GM12878 (cell line): ENCODE data around the gene CFAP97D2. TPM values are rescaled to one million over a fixed set of nuclear protein-coding genes. Genes with fewer than 3 reads are reported as not detected.

ENCODE experiments used
- ATAC-seq: fragments of 200-7000 bp; cut with Tn5 transposase; 3 replicates; pipeline ENCODE4 v1.9.1; 2020; ENCODE audit warnings: mild to moderate bottlenecking, moderate library complexity
- BruUV-seq: library from RNA; stranded (reverse); fragments of 400-500 nt; replicated peaks from 2 replicates; lab custom pipeline; 2021; lab: Mats Ljungman, UMichigan
- CTCF ChIA-PET: fragments of 300-600 bp; sonication (Branson Sonifier 250); formaldehyde crosslinking; extraction: SDS; loops from one replicate; lab custom pipeline; 2021; ENCODE audit warnings: inconsistent platforms; lab: Yijun Ruan, JAX
- POLR2A ChIA-PET: fragments of 350-600 bp; formaldehyde crosslinking; extraction: SDS; loops from one replicate; lab custom pipeline; 2021; ENCODE audit warnings: inconsistent platforms; lab: Charles Lee
- RAD21 ChIA-PET: fragments of 300-600 bp; sonication (Branson Sonifier 250); formaldehyde crosslinking; loops from one replicate; lab custom pipeline; 2023; ENCODE audit warnings: antibody characterized with exemption; ENCODE audit not compliant: unreplicated experiment; lab: Charles Lee
- SMC1A ChIA-PET: fragments of 300-600 bp; sonication (Branson Sonifier 250); formaldehyde crosslinking; loops from one replicate; lab custom pipeline; 2023; ENCODE audit not compliant: unreplicated experiment, uncharacterized antibody; lab: Charles Lee
- DNase-seq: peaks from one replicate; pipeline ENCODE4 v3.0.0-alpha.2; 2011; ENCODE audit warnings: low read depth, low spot score
- FAIRE-seq: peaks from 3 replicates; lab custom pipeline; 2011; peaks lifted over from hg19 to GRCh38; lab: Jason Lieb, UNC
- H2AFZ ChIP-seq: 2 replicates; pipeline ENCODE4 v1.6.0; 2011; ENCODE audit warnings: low read depth, low read length, control low read depth; ENCODE audit not compliant: control insufficient read depth
- H3K27ac ChIP-seq: 2 replicates; pipeline ENCODE4 v1.5.1; 2011; ENCODE audit warnings: control low read depth; ENCODE audit not compliant: control insufficient read depth, insufficient read depth
- H3K27me3 ChIP-seq, 2 experiments: replicated peaks in 1 of 2; 2 replicates each; pipeline versions ENCODE4 v1.6.0 to v1.6.1; 2011; ENCODE audit warnings: low read length in 1 of 2; ENCODE audit not compliant: control insufficient read depth in 2 of 2, insufficient read depth in 2 of 2
- H3K36me3 ChIP-seq, 2 experiments: 2 replicates each; pipeline ENCODE4 v1.5.1; 2011; ENCODE audit warnings: low read length in 1 of 2; ENCODE audit not compliant: control insufficient read depth in 2 of 2, insufficient read depth in 2 of 2
- H3K4me1 ChIP-seq: 2 replicates; pipeline ENCODE4 v1.6.1; 2011; ENCODE audit warnings: mild to moderate bottlenecking, low read length, moderate library complexity, mixed read lengths; ENCODE audit not compliant: control insufficient read depth, insufficient read depth
- H3K4me2 ChIP-seq: 2 replicates; pipeline ENCODE4 v1.6.0; 2011; ENCODE audit warnings: control low read depth; ENCODE audit not compliant: control insufficient read depth, insufficient read depth
- H3K4me3 ChIP-seq: fragments of 200-600 bp; sonication (generic); 2 replicates; pipeline ENCODE4 v1.5.1; 2016
- H3K79me2 ChIP-seq: 2 replicates; pipeline ENCODE4 v1.6.0; 2011; ENCODE audit warnings: low read length; ENCODE audit not compliant: control insufficient read depth, insufficient read depth
- H3K9ac ChIP-seq: 2 replicates; pipeline ENCODE4 v1.8.0; 2011; ENCODE audit warnings: low read length, control low read depth, mixed read lengths; ENCODE audit not compliant: control insufficient read depth, insufficient read depth
- H3K9me3 ChIP-seq: replicated peaks from 3 replicates; pipeline ENCODE4 v1.5.1; 2011; ENCODE audit warnings: mild to moderate bottlenecking, low read length; ENCODE audit not compliant: control insufficient read depth, insufficient read depth
- H4K20me1 ChIP-seq: 2 replicates; pipeline ENCODE4 v1.6.0; 2011; ENCODE audit not compliant: control insufficient read depth, insufficient read depth
- BACH1 ChIP-seq: fragments of 450-650 bp; IDR thresholded peaks from 2 replicates; pipeline ENCODE4 v1.6.1; 2017; ENCODE audit warnings: mild to moderate bottlenecking, borderline replicate concordance
- BMI1 ChIP-seq: fragments of 450-650 bp; IDR thresholded peaks from 2 replicates; pipeline ENCODE4 v1.6.1; 2016; ENCODE audit warnings: mild to moderate bottlenecking, moderate library complexity, borderline replicate concordance
- CHD1 ChIP-seq: IDR thresholded peaks from 2 replicates; pipeline ENCODE4 v1.6.1; 2012; ENCODE audit warnings: low read depth, low read length, improper control_type of control experiment
- DPF2 ChIP-seq: fragments of 450-650 bp; IDR thresholded peaks from 2 replicates; pipeline ENCODE4 v1.6.1; 2017; ENCODE audit warnings: mild to moderate bottlenecking
- EZH2 ChIP-seq: IDR thresholded peaks from 2 replicates; pipeline ENCODE4 v1.6.1; 2012; ENCODE audit warnings: low read depth, mild to moderate bottlenecking, control low read depth, inconsistent platforms, low read length, borderline replicate concordance; ENCODE audit not compliant: control insufficient read depth
- HDGF ChIP-seq: fragments of 450-650 bp; IDR thresholded peaks from 2 replicates; pipeline ENCODE4 v1.6.1; 2016; ENCODE audit warnings: antibody characterized with exemption
- MEF2B ChIP-seq: fragments of 450-650 bp; IDR thresholded peaks from 2 replicates; pipeline ENCODE4 v1.6.1; 2018; ENCODE audit warnings: mild to moderate bottlenecking, moderate library complexity; ENCODE audit not compliant: partially characterized antibody, poor library complexity, severe bottlenecking
- MYC ChIP-seq: IDR thresholded peaks from 2 replicates; pipeline ENCODE4 v1.6.1; 2011; ENCODE audit warnings: mild to moderate bottlenecking, low read length, moderate library complexity, inconsistent platforms; ENCODE audit not compliant: insufficient read depth, insufficient replicate concordance, insufficient read length, severe bottlenecking
- RUNX3 ChIP-seq: IDR thresholded peaks from 2 replicates; pipeline ENCODE4 v1.6.1; 2012; ENCODE audit warnings: low read length, inconsistent platforms
- ZNF622 ChIP-seq: fragments of 450-650 bp; IDR thresholded peaks from 2 replicates; pipeline ENCODE4 v1.6.1; 2017; ENCODE audit warnings: mild to moderate bottlenecking, inconsistent platforms
- WGBS: methylation state at CpG from one replicate; pipeline ENCODE4 v1.1.6; 2016; ENCODE audit warnings: low lambda C conversion rate; ENCODE audit not compliant: insufficient replicate concordance, insufficient coverage; ENCODE audit errors: missing lambda C conversion rate; 5-methylcytosine and 5-hydroxymethylcytosine counted together
- in situ Hi-C: fragments of 300-500 bp; cut with MboI; formaldehyde crosslinking; loops from 9 replicates; pipeline ENCODE4 v1.14.3; 2018; ENCODE audit warnings: mixed read lengths
- intact Hi-C: fragments of 100-400 bp; cut with micrococcal nuclease; formaldehyde crosslinking; loops from one replicate; pipeline ENCODE4 v1.14.2; 2022; ENCODE audit not compliant: unreplicated experiment
- polyA plus RNA-seq, 11 experiments: library from polyadenylated mRNA; depleted of rRNA in 4 of 11; unstranded in 6 of 11; stranded (reverse) in 5 of 11; fragments of >200 nt; fragmentation: Nextera tagmentation in 4 of 11; fragmentation: Illumina TruSeq in 1 of 11; extraction: Ambion mirVana in 4 of 11; extraction: Trizol in 1 of 11; gene quantifications; 1 replicate in 1 of 11; 2 replicates in 10 of 11; pipeline versions ENCODE4 v1.2.1 to v1.2.3, GENCODE V29; 2011 to 2016; ENCODE audit warnings: inconsistent platforms in 2 of 11, missing spikeins in 2 of 11, low read depth in 1 of 11
- total RNA-seq, 4 experiments: library from RNA; depleted of rRNA in 3 of 4; stranded (reverse); fragments of >200 nt in 3 of 4; fragmentation: Illumina TruSeq in 1 of 4; extraction: Trizol in 1 of 4; gene quantifications; 2 replicates each; pipeline versions ENCODE4 v1.2.1 to v1.2.3, GENCODE V29; 2013 to 2021

The CFAP97D2 gene
- total and polyA plus RNA-seq, 10 of the 15 experiments (the other 5 are each of a cell fraction or from before 2014, with no cell fraction given), result not detected

DNA sequence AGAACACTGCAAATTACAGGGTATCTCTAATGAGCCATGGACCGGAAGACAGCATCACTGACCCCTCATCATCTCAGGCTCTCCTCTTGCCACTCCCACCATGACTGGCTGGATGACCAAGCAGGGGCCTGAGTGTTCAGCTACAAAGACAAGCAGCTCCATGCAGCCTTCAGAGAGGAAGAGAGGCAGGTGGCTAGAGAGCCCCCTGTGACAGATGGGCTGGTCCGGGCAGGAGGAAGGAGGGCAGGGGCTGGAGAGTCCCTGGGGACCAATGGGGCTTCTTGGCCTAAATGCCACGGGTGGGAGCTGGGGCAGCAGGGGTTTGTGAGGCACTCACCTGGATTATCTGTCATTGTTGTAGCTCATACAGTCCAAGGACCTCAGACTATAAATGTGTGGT is 33.8 kb upstream of the CFAP97D2 start:
- in situ Hi-C loops (no loop called here), intact Hi-C loops (loop anchor here (10.0 kb wide), 1 partner anchor 330 kb away; no protein-coding TSS in a partner anchor)
- Histone ChIP-seq H2AFZ (no peak overlapping the region), H3K27ac (no peak overlapping the region), H4K20me1 (no peaks in the 10 kb centered on the region), H3K4me3 (no peak overlapping the region), H3K9ac (no peak overlapping the region), H3K79me2 (no peaks in the 10 kb centered on the region), H3K4me1 (peaks cover 52% of the 10 kb centered on the region), H3K36me3 (no peaks in the 10 kb centered on the region), H3K4me2 (no peak overlapping the region), H3K27me3 (no peaks in the 10 kb centered on the region; a peak in 1 of 4 replicates), H3K9me3 (no peaks in the 10 kb centered on the region)
- FAIRE-seq (no peak), ATAC-seq (no peak), DNase-seq (no peak)
- TF ChIP-seq EZH2 (no peak), BMI1 (no peak), BACH1 (no peak), ZNF622 (no peak), DPF2 (no peak), CHD1 (no peak), MYC (no peak), RUNX3 (no peak), HDGF (no peak), MEF2B (no peak)
- ChIA-PET CTCF (interaction anchor here (1.0 to 1.9 kb wide), 4 partner anchors 16 to 81 kb away, joined by 3 to 8 read pairs (median 4); no protein-coding TSS in a partner anchor), POLR2A (interaction anchor here (0.6 kb wide), 1 partner anchor 12 kb away, joined by 3 read pairs; no protein-coding TSS in a partner anchor), RAD21 (interaction anchor here (1.4 kb wide), 1 partner anchor 81 kb away, joined by 3 read pairs; no protein-coding TSS in a partner anchor), SMC1A (interaction anchor here (1.0 to 1.4 kb wide), 4 partner anchors 10 to 50 kb away, joined by 3 to 4 read pairs (median 3); no protein-coding TSS in a partner anchor)
- BruUV-seq, result no TSS peak
- 28% methylated on average over 3 of the region's 3 CpGs for WGBS
